ENCODE results near the gene ASB10.

The ASB10 gene

GRCh38 chr7:151152643-151153513 lies 34.2 kb downstream of the ASB10 start:
- peak; percentile 34 for TF ChIP-seq CTCF (IDR thresholded peaks at IDR 0.05; ENCODE audit: low read depth, low read length)
- DNase-seq (ENCODE audit: low read depth in 2 of 2), result no peak
- no peak overlapping the region for H3K4me3 ChIP-seq (replicated peaks in 1 of 2; ENCODE audit: low read depth in 2 of 2, low read length in 2 of 2)

GRCh38 chr7:151150388-151150787 lies 36.7 kb downstream of the ASB10 start:
- DNase-seq (ENCODE audit: low read depth in 2 of 2), result no peak
- no peak overlapping the region for H3K4me3 ChIP-seq (replicated peaks in 1 of 2; ENCODE audit: low read depth in 2 of 2, low read length in 2 of 2)
- no peak for TF ChIP-seq CTCF (IDR thresholded peaks at IDR 0.05; ENCODE audit: low read depth, low read length)

GRCh38 chr7:151148319-151149259 lies 38.5 kb downstream of the ASB10 start:
- no peak for DNase-seq (ENCODE audit: low read depth in 2 of 2)
- TF ChIP-seq CTCF (IDR thresholded peaks at IDR 0.05; ENCODE audit: low read depth, low read length), result no peak
- H3K4me3 ChIP-seq (replicated peaks in 1 of 2; ENCODE audit: low read depth in 2 of 2, low read length in 2 of 2), result no peak overlapping the region

GRCh38 chr7:151146761-151147160 lies 40.3 kb downstream of the ASB10 start:
- no peak overlapping the region for H3K4me3 ChIP-seq (replicated peaks in 1 of 2; ENCODE audit: low read depth in 2 of 2, low read length in 2 of 2)
- no peak for TF ChIP-seq CTCF (IDR thresholded peaks at IDR 0.05; ENCODE audit: low read depth, low read length)
- DNase-seq (ENCODE audit: low read depth in 2 of 2), result no peak

GRCh38 chr7:151144387-151144786 lies 42.7 kb downstream of the ASB10 start:
- DNase-seq (ENCODE audit: low read depth in 2 of 2), result no peak
- H3K4me3 ChIP-seq (replicated peaks in 1 of 2; ENCODE audit: low read depth in 2 of 2, low read length in 2 of 2), result no peak overlapping the region
- no peak for TF ChIP-seq CTCF (IDR thresholded peaks at IDR 0.05; ENCODE audit: low read depth, low read length)

- no peak for TF ChIP-seq CTCF (IDR thresholded peaks at IDR 0.05; ENCODE audit: low read depth, low read length)
- no peak overlapping the region for H3K4me3 ChIP-seq (replicated peaks in 1 of 2; ENCODE audit: low read depth in 2 of 2, low read length in 2 of 2)
- DNase-seq (ENCODE audit: low read depth in 2 of 2), result peak in 1 of 2 donors; percentile 41
Measured at GRCh38 chr7:151143261-151144015, 43.6 kb downstream of the ASB10 start.

Data from cardiac fibroblast (primary cell).